CD4-positive, alpha-beta T cell (primary cell): ENCODE measurements around the gene LYPD1. TPM values are rescaled to one million over a fixed set of nuclear protein-coding genes. Genes with fewer than 3 reads are reported as not detected.

ENCODE experiments used
- ATAC-seq: fragments of 200-7000 bp; cut with Tn5 transposase; one replicate; pipeline ENCODE4 v1.10.0; 2022; ENCODE audit warnings: mild to moderate bottlenecking; ENCODE audit not compliant: poor library complexity
- CTCF ChIA-PET: fragments of 350-600 bp; sonication (Branson Sonifier 250); formaldehyde crosslinking; loops from one replicate; lab custom pipeline; 2021; ENCODE audit warnings: antibody characterized with exemption, inconsistent platforms; lab: Charles Lee
- POLR2A ChIA-PET: fragments of 350-600 bp; sonication (Branson Sonifier 250); formaldehyde crosslinking; loops from one replicate; lab custom pipeline; 2021; ENCODE audit warnings: antibody characterized with exemption, inconsistent platforms; lab: Charles Lee
- DNase-seq, 14 experiments: peaks; one replicate each; pipeline ENCODE4 v3.0.0-alpha.2; 2013 to 2020; ENCODE audit warnings: mixed read lengths in 2 of 14
- H3K27ac ChIP-seq, 2 donors: one replicate each; pipeline versions ENCODE4 v1.5.1 to v1.7.0; 2013; ENCODE audit warnings: low read length in 2 of 2, low read depth in 1 of 2, mild to moderate bottlenecking in 1 of 2
- H3K27me3 ChIP-seq, 2 experiments: 1 replicate in 1 of 2; 2 replicates in 1 of 2; pipeline versions ENCODE4 v1.6.1 to v1.7.0; 2013; ENCODE audit warnings: low read length in 2 of 2, control low read depth in 1 of 2, mild to moderate bottlenecking in 1 of 2, moderate library complexity in 1 of 2; ENCODE audit not compliant: insufficient read depth in 2 of 2, control insufficient read depth in 1 of 2
- H3K36me3 ChIP-seq: one replicate; pipeline ENCODE4 v1.6.1; 2013; ENCODE audit warnings: low read length, control low read depth; ENCODE audit not compliant: insufficient read depth
- H3K4me1 ChIP-seq: one replicate; pipeline ENCODE4 v1.6.1; 2013; ENCODE audit warnings: low read length, control low read depth; ENCODE audit not compliant: insufficient read depth
- H3K4me3 ChIP-seq: one replicate; pipeline ENCODE4 v1.5.1; 2013; ENCODE audit warnings: mild to moderate bottlenecking, low read length, moderate library complexity
- H3K9me3 ChIP-seq, 2 experiments: 1 replicate in 1 of 2; 2 replicates in 1 of 2; pipeline versions ENCODE4 v1.6.1 to v1.7.0; 2013; ENCODE audit warnings: low read length in 2 of 2, mild to moderate bottlenecking in 2 of 2, control low read depth in 1 of 2, moderate library complexity in 1 of 2; ENCODE audit not compliant: control insufficient read depth in 1 of 2, insufficient read depth in 1 of 2
- H3K27ac Mint-ChIP-seq: one replicate; pipeline ENCODE4 v1.8.0; 2020; ENCODE audit warnings: mixed read lengths
- H3K27me3 Mint-ChIP-seq: one replicate; pipeline ENCODE4 v1.8.0; 2021; ENCODE audit warnings: mixed read lengths
- H3K36me3 Mint-ChIP-seq: one replicate; pipeline ENCODE4 v1.8.0; 2021; ENCODE audit warnings: low read depth, mixed read lengths
- H3K4me1 Mint-ChIP-seq: one replicate; pipeline ENCODE4 v1.8.0; 2021; ENCODE audit warnings: low read depth, mixed read lengths
- H3K4me3 Mint-ChIP-seq: one replicate; pipeline ENCODE4 v1.8.0; 2020; ENCODE audit warnings: mild to moderate bottlenecking, mixed read lengths
- H3K9me3 Mint-ChIP-seq: one replicate; pipeline ENCODE4 v1.8.0; 2020; ENCODE audit warnings: mixed read lengths
- CTCF ChIP-seq: fragments of 200-600 bp; IDR thresholded peaks from one replicate; pipeline ENCODE4 v1.8.0; 2022; ENCODE audit warnings: antibody characterized with exemption, mild to moderate bottlenecking
- intact Hi-C, 2 experiments: fragments of 100-400 bp; cut with DNase I in 1 of 2; cut with micrococcal nuclease in 1 of 2; formaldehyde crosslinking; loops; one replicate each; pipeline versions ENCODE4 v1.15.1 to v1.9.0; 2023 to 2025; cut with DNase I, micrococcal nuclease
- total RNA-seq, 174 experiments: library from RNA in 2 of 174; stranded (reverse) in 2 of 174; gene quantifications; one replicate each; pipeline ENCODE4 v1.2.3 and lab custom pipeline; 2021 to 2026

LYPD1 gene
- total RNA-seq, 2 experiments from 2014 or later: not detected

- Histone ChIP-seq H3K27ac (no peak overlapping the region), H3K4me1 (no peaks in the 10 kb centered on the region), H3K27me3 (no peaks in the 10 kb centered on the region), H3K9me3 (peaks cover 0 to 15% of the 10 kb centered on the region in 2 experiments), H3K4me3 (no peak overlapping the region), H3K36me3 (no peaks in the 10 kb centered on the region)
- H3K27ac Mint-ChIP-seq: no peak overlapping the region
- POLR2A ChIA-PET: no interaction called here
- no peaks in the 10 kb centered on the region for H3K36me3 Mint-ChIP-seq
- no peaks in the 10 kb centered on the region for H3K27me3 Mint-ChIP-seq
- H3K4me3 Mint-ChIP-seq: no peak overlapping the region
- DNase-seq (no peak), ATAC-seq (no peak)
- peaks cover 5% of the 10 kb centered on the region for H3K9me3 Mint-ChIP-seq
- CTCF ChIA-PET: no interaction called here
- TF ChIP-seq CTCF: no peak
- H3K4me1 Mint-ChIP-seq: no peaks in the 10 kb centered on the region
- intact Hi-C loops: no loop called here
Measured at GRCh38 chr2:132636346-132636745, 33.7 kb downstream of the LYPD1 start.

- H3K4me3 ChIP-seq: no peak overlapping the region
- no peak overlapping the region for H3K4me3 Mint-ChIP-seq
- H3K27me3 Mint-ChIP-seq: no peaks in the 10 kb centered on the region
- H3K27ac ChIP-seq: no peak overlapping the region
- no peaks in the 10 kb centered on the region for H3K4me1 Mint-ChIP-seq
- ChIA-PET POLR2A (no interaction called here), CTCF (no interaction called here)
- TF ChIP-seq CTCF: no peak
- H3K27ac Mint-ChIP-seq: no peak overlapping the region
- no peaks in the 10 kb centered on the region for H3K4me1 ChIP-seq
- no peaks in the 10 kb centered on the region for H3K36me3 ChIP-seq
- peaks cover 5% of the 10 kb centered on the region for H3K9me3 Mint-ChIP-seq
- H3K27me3 ChIP-seq: no peaks in the 10 kb centered on the region
- no peak for DNase-seq
- no peak for ATAC-seq
- H3K36me3 Mint-ChIP-seq: no peaks in the 10 kb centered on the region
- peaks cover 0 to 15% of the 10 kb centered on the region in 2 experiments for H3K9me3 ChIP-seq
- intact Hi-C loops: no loop called here
Measured at GRCh38 chr2:132633635-132634034, 36.4 kb downstream of the LYPD1 start.

GRCh38 chr2:132632000-132632649 is 37.9 kb downstream of the LYPD1 start:
- Histone ChIP-seq H3K4me1 (no peaks in the 10 kb centered on the region), H3K4me3 (no peak overlapping the region), H3K27ac (no peak overlapping the region), H3K27me3 (no peaks in the 10 kb centered on the region), H3K36me3 (no peaks in the 10 kb centered on the region), H3K9me3 (peaks cover 0 to 15% of the 10 kb centered on the region in 2 experiments)
- Mint-ChIP-seq H3K27ac (no peak overlapping the region), H3K4me1 (no peaks in the 10 kb centered on the region), H3K9me3 (peaks cover 5% of the 10 kb centered on the region), H3K36me3 (no peaks in the 10 kb centered on the region), H3K4me3 (no peak overlapping the region), H3K27me3 (no peaks in the 10 kb centered on the region)
- ChIA-PET CTCF (no interaction called here), POLR2A (no interaction called here)
- ATAC-seq: no peak
- no peak for DNase-seq
- intact Hi-C loops: no loop called here
- no peak for TF ChIP-seq CTCF
